Mesothelial cell of epicardium (in vitro differentiated cells): Measurements from ENCODE around the gene PIK3AP1. TPM values are rescaled to one million over a fixed set of nuclear protein-coding genes. Genes with fewer than 3 reads are reported as not detected.

ENCODE experiments used
- DNase-seq, 2 experiments: peaks; one replicate each; pipeline ENCODE4 v3.0.0; 2021; ENCODE audit warnings: low spot score in 2 of 2; ENCODE audit not compliant: unreplicated experiment in 2 of 2
- H3K27ac Mint-ChIP-seq: 2 replicates; pipeline ENCODE4 v1.8.0; 2021; ENCODE audit warnings: mixed read lengths
- H3K27me3 Mint-ChIP-seq: 2 replicates; pipeline ENCODE4 v1.8.0; 2021; ENCODE audit warnings: low read depth, mixed read lengths
- H3K36me3 Mint-ChIP-seq: 2 replicates; pipeline ENCODE4 v1.8.0; 2021; ENCODE audit warnings: mixed read lengths
- H3K4me1 Mint-ChIP-seq: 2 replicates; pipeline ENCODE4 v1.8.0; 2021; ENCODE audit warnings: mixed read lengths
- H3K4me3 Mint-ChIP-seq: 2 replicates; pipeline ENCODE4 v1.8.0; 2021; ENCODE audit warnings: mild to moderate bottlenecking, moderate library complexity, mixed read lengths
- H3K9me3 Mint-ChIP-seq: 2 replicates; pipeline ENCODE4 v1.8.0; 2021; ENCODE audit warnings: mixed read lengths
- total RNA-seq: library from RNA; stranded (reverse); gene quantifications from 3 replicates; pipeline ENCODE4 v1.2.1, GENCODE V29; 2021
- TF ChIP-seq, protein P1 (sequence below): fragments of 200-600 bp; sonication (generic); IDR thresholded peaks from one replicate; pipeline ENCODE4 v1.5.0; 2021; ENCODE audit warnings: antibody characterized with exemption; ENCODE audit not compliant: unreplicated experiment

Gene PIK3AP1
- total RNA-seq, 1 donor from 2014 or later = 0.36 TPM

- H3K4me3 Mint-ChIP-seq = no peak overlapping the region
- H3K27ac Mint-ChIP-seq = no peak overlapping the region
- H3K36me3 Mint-ChIP-seq = peaks cover 25% of the 10 kb centered on the region
- H3K4me1 Mint-ChIP-seq = peaks cover 8% of the 10 kb centered on the region
- no peak for DNase-seq
- H3K9me3 Mint-ChIP-seq = peaks cover 5% of the 10 kb centered on the region
- TF ChIP-seq, protein P1, sequence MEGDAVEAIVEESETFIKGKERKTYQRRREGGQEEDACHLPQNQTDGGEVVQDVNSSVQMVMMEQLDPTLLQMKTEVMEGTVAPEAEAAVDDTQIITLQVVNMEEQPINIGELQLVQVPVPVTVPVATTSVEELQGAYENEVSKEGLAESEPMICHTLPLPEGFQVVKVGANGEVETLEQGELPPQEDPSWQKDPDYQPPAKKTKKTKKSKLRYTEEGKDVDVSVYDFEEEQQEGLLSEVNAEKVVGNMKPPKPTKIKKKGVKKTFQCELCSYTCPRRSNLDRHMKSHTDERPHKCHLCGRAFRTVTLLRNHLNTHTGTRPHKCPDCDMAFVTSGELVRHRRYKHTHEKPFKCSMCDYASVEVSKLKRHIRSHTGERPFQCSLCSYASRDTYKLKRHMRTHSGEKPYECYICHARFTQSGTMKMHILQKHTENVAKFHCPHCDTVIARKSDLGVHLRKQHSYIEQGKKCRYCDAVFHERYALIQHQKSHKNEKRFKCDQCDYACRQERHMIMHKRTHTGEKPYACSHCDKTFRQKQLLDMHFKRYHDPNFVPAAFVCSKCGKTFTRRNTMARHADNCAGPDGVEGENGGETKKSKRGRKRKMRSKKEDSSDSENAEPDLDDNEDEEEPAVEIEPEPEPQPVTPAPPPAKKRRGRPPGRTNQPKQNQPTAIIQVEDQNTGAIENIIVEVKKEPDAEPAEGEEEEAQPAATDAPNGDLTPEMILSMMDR = no peak
- H3K27me3 Mint-ChIP-seq = no peaks in the 10 kb centered on the region
Measured at GRCh38 chr10:96565774-96566173, 154.5 kb downstream of the PIK3AP1 start.

- Mint-ChIP-seq H3K9me3 (peaks cover 5% of the 10 kb centered on the region), H3K27ac (no peak overlapping the region)
Measured at GRCh38 chr10:96560966-96561887, 159.1 kb downstream of the PIK3AP1 start.

DNA sequence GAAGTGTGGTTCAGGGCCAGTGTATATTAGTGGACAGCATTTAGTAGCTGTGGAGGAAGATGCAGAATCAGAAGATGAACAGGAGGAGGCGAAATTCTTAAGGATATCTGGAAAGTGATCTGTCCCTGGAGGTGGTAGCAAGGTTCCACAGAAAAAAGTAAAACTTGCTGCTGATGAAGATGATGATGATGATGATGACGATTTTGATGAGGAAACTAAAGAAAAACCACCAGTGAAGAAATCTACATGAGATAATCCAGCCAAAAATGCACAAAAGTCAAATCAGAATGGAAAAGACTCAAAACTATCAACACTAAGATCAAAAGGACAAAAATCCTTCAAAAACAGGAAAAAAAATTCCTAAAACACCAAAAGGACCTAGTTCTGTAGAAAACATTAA, 159.8 kb downstream of the PIK3AP1 start:
- Mint-ChIP-seq H3K27me3 (no peaks in the 10 kb centered on the region), H3K36me3 (peaks cover 20% of the 10 kb centered on the region), H3K9me3 (peaks cover 5% of the 10 kb centered on the region), H3K4me3 (no peak overlapping the region), H3K4me1 (no peaks in the 10 kb centered on the region), H3K27ac (no peak overlapping the region)
- no peak for DNase-seq
- TF ChIP-seq, protein P1 = no peak

More at GRCh38 chr10:96560966-96561887, 159.1 kb downstream of the PIK3AP1 start:
- TF ChIP-seq, protein P1 = no peak
- Mint-ChIP-seq H3K4me3 (no peak overlapping the region), H3K4me1 (peaks cover 3% of the 10 kb centered on the region), H3K27me3 (no peaks in the 10 kb centered on the region), H3K36me3 (peaks cover 20% of the 10 kb centered on the region)
- no peak for DNase-seq

- Mint-ChIP-seq H3K36me3 (peaks cover 18% of the 10 kb centered on the region), H3K4me1 (no peaks in the 10 kb centered on the region), H3K4me3 (no peak overlapping the region), H3K27me3 (no peaks in the 10 kb centered on the region), H3K27ac (no peak overlapping the region), H3K9me3 (no peaks in the 10 kb centered on the region)
- TF ChIP-seq, protein P1 = no peak
- DNase-seq = no peak
Measured at GRCh38 chr10:96556003-96556402, 164.3 kb downstream of the PIK3AP1 start.

GRCh38 chr10:96555330-96555729, 165.0 kb downstream of the PIK3AP1 start:
- no peaks in the 10 kb centered on the region for H3K4me1 Mint-ChIP-seq
- DNase-seq = no peak
- TF ChIP-seq, protein P1 = no peak
- H3K27ac Mint-ChIP-seq = no peak overlapping the region
- H3K36me3 Mint-ChIP-seq = peaks cover 15% of the 10 kb centered on the region
- no peak overlapping the region for H3K4me3 Mint-ChIP-seq
- H3K27me3 Mint-ChIP-seq = no peaks in the 10 kb centered on the region
- no peaks in the 10 kb centered on the region for H3K9me3 Mint-ChIP-seq
